Dermis microvascular lymphatic vessel endothelial cell (primary cell): ENCODE data around the gene SLC45A3. TPM values are rescaled to one million over a fixed set of nuclear protein-coding genes. Genes with fewer than 3 reads are reported as not detected.
"Not testable (repeated sequence)": the region's sequence is repeated elsewhere in the genome, so short reads cannot be mapped to it uniquely, and the experiment has no call there.

Experiments used
- DNase-seq, 2 donors: peaks; one replicate each; pipeline versions ENCODE4 v3.0.0 to v3.0.0-alpha.2; 2010; ENCODE audit warnings: low read depth in 2 of 2
- total RNA-seq: library from RNA; depleted of rRNA; stranded (reverse); fragments of >200 nt; gene quantifications from 2 replicates; pipeline ENCODE4 v1.2.1, GENCODE V29; 2014

SLC45A3 gene, protein sequence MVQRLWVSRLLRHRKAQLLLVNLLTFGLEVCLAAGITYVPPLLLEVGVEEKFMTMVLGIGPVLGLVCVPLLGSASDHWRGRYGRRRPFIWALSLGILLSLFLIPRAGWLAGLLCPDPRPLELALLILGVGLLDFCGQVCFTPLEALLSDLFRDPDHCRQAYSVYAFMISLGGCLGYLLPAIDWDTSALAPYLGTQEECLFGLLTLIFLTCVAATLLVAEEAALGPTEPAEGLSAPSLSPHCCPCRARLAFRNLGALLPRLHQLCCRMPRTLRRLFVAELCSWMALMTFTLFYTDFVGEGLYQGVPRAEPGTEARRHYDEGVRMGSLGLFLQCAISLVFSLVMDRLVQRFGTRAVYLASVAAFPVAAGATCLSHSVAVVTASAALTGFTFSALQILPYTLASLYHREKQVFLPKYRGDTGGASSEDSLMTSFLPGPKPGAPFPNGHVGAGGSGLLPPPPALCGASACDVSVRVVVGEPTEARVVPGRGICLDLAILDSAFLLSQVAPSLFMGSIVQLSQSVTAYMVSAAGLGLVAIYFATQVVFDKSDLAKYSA
- 14.8 and 53.0 TPM in 2 replicates for total RNA-seq

- DNase-seq = peak in 1 of 2 donors; percentile 38
Observed at GRCh38 chr1:205680073-205680851, at the start of gene SLC45A3. Gene SLC45A3 (minus strand): TSS chr1:205680509. CDS start chr1:205664656, 15,853 bp downstream.

DNA sequence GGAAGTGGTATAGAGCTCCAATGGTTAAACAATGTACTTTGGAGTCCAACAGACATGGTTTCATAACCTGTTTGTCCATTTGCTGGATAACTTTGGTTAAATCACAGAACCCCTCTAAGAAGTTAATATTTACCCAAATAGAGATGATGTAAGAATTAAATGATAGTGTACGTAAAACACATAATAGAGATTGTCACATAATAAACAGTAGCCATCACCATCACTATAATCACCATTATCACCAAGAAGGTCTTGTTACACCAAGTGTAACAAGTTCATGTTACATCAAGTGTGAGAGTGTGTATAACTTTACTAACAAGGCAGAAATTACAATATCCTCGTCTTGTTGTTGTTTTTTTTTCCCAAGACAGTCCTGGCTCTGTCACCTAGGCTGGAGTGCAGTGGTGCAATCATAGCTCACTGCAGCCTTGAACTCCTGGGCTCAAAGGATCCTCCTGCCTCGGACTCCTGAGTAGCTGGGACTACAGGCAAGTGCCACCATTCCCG is 46.4 kb upstream of the SLC45A3 start:
- no peak for DNase-seq

GRCh38 chr1:205725514-205725913 is 45.2 kb upstream of the SLC45A3 start:
- no peak for DNase-seq

GRCh38 chr1:205720740-205721139 is 40.4 kb upstream of the SLC45A3 start:
- DNase-seq = not testable (repeated sequence)

DNA sequence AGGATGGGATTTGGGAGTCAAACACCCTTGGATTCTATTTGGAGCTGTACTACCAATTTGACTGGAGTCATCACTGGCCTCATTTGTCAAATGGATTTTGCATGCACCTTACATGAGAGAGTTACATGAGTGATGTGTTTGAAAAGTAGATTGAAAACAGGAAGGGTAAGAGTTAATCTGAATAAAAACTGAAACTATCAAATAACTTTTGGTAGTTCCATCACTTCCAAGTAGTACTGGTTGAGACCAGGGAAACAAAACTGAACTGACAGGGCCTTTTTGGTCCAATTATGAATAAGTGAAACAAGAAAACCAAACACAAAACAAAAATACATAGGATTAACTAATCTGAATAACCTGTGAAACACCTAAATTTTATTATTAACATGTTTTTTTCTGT is 39.5 kb upstream of the SLC45A3 start:
- no peak for DNase-seq

GRCh38 chr1:205719015-205719414 is 38.7 kb upstream of the SLC45A3 start:
- DNase-seq = no peak

DNA sequence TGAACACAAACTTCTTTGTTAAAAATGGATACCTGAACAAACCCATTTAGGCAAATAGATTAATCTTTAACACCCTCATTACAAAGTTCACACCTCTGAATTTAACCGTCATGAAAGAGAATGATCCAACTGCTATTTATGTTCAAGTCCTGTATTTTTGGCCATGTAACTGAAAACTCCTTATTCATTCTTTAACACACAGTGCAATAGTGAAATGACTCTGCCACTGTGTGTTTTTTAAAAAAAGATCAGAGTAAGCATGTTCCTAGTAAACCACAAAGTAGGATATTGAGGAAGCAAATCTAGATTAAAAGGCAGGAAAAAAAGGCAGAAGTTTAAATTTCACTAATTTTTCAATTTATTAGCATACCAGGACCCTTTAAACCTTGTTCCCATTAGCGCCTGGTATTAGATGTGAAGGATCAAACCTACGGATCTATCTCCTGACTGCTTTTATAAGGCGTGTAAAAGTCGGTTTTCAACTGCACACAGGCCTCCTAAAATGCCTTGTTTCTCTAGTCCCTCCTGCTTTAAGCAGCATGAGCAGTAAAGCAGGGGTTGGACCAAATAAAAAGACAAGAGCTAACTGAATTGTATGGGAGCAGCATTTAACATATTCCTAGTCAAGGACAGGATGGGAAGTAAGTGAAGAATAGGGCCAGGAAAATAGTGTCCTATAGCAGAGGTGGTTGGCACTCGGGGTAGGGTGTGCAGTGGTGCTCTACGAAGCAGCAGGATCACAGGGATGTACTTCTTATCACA is 36.2 kb upstream of the SLC45A3 start:
- DNase-seq = no peak

DNA sequence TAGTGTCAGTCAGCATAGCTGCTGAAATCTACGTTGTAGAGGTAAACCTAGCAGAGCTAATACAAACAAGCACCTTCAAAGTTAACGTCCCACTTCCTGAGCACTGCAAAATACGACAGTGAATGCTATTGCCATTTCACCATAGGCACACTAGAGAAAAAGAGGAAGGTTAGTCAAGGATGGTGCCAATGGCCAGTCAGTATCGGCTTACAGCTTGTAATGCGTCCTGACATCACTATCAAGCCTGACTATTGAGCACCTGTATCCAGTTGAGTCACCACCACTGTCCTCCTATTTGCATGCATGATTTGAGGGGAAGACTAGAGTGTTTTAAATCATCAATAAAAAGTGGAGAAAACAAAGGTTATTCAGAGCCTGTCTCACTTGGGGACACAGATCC is 35.3 kb upstream of the SLC45A3 start:
- no peak for DNase-seq

GRCh38 chr1:205714906-205715246 is 34.6 kb upstream of the SLC45A3 start:
- no peak for DNase-seq

DNA sequence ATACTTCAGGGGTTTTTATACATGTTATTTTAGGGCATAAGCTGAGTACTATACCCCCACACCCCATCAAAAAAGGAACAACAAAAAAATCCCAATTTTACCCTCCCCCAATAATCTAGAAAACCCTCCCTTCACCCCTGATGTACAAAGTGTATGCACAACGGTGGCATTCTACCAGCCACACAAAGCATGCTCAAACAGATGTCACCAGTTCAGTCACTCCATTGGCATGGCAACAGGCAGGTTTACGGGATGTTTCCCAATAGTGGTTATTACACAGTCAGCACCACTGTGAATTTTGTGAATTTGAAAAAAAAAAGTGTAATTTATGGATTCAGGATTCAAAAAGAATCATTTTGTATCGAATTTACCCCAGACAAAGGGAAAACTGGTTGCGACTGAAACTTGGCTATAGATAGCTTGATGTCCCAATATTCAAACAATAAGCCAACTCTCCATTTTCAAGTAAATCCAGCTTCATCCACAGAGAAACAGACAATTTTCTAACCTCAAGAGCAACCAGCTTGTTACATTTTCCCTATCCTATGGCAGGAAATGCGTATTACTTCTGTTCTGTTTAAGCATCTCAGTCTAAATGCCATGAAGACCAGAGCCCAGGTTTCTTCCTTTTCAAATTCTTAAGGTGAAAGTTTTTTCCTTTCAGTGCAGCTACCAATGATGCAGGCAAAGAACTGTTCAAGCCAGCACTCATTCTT is 34.0 kb upstream of the SLC45A3 start:
- DNase-seq = peak in 1 of 2 donors; percentile 55

- peak; percentile 89 to 90 for DNase-seq
Observed at GRCh38 chr1:205711105-205712048, 31.1 kb upstream of the SLC45A3 start.

- no peak for DNase-seq
Observed at GRCh38 chr1:205710201-205711062, 30.1 kb upstream of the SLC45A3 start.

- no peak for DNase-seq
Observed at GRCh38 chr1:205709640-205710039, 29.3 kb upstream of the SLC45A3 start.

GRCh38 chr1:205709059-205709398 is 28.7 kb upstream of the SLC45A3 start:
- peak; percentile 79 to 85 for DNase-seq

- no peak for DNase-seq
Observed at GRCh38 chr1:205706601-205707502, 26.5 kb upstream of the SLC45A3 start.

DNA sequence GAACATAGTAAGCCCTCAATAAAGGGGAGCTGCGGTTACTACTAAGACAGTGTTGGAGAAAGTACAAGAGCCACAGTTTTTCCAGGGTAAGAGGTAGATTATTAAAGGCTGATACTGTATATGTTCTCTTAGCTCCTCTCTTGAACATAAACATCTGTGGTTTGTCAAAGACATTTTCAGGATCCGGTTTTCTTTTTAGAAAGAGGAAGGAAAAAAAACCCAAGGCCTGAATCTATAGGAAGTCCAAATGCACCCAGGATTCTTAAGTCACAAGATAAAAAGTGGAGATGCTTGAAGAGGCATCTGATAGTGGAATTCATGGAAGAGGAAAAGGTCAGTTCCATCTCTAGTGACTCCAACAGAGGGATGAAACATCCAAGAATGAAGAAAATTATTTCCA is 24.6 kb upstream of the SLC45A3 start:
- DNase-seq = no peak

DNA sequence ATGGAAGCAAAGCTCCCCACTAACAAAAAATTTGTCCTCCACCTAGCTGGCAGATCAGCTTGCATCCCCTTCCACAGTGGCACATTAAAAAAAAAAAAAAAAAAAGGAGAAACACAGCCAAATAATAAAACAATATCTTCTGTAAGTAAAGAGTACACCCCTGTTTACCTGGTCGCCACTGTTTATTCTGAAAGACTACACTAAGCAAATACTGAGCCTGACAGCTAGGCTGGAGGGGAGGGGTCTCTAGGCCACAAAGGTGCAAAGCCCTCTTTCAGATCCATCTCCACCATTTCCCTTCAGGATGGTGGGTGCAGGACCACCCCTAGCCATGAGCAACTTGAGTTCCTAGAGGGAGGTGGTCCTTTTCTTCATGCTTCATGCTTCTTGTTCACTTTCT is 22.8 kb upstream of the SLC45A3 start:
- DNase-seq = no peak

- DNase-seq = no peak
Observed at GRCh38 chr1:205701891-205702290, 21.6 kb upstream of the SLC45A3 start.
